Right renal cortex interstitium (tissue), 3 donors: Measurements from ENCODE around the gene CFAP57. TPM values are rescaled to one million over a fixed set of nuclear protein-coding genes. Genes with fewer than 3 reads are reported as not detected.

ENCODE experiments used
- DNase-seq, 3 donors: peaks; one replicate each; pipeline ENCODE4 v3.0.0-alpha.2; 2013; ENCODE audit warnings: low read depth in 3 of 3, low spot score in 2 of 3
- polyA plus RNA-seq, 3 donors: library from polyadenylated mRNA; unstranded; fragments of 120-200 nt; gene quantifications; one replicate each; pipeline ENCODE4 v1.2.1, GENCODE V29; 2013; ENCODE audit not compliant: insufficient read length in 3 of 3

CFAP57 gene
- polyA plus RNA-seq, 3 donors, result 2.7 to 3.6 (median 3.1) TPM

DNA sequence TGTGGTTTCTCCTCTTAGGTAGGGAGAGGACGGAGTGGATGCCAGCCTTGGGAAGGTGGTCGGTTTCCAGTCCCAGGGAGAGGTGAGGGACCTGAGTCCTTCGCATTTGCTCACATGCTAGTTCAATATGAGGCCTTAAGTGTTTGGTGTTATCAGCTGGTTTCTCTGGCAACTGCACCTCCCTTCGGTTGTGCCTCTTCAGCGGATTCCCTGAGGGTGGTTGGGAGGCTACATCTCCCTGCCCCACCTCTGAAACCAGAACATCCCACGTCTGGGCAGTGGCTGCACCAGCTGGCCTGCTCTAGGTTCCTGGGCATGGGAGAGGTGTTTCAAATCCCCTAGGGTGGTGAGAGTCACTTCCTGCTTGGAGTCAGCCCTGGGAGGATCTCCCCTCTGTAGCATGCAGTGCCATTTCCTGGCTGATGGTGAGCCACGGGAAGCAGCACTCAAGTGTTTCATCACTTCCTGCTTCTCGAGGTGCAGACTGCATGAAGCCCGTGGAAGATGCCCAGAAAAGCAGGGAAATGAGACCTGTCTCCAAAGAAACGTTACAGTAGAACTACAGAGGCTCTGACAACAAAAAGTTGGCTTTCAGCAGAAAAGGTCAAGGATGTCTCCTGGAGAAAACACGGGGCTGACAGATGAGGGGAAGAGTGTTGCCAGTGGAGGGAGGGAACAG, 102.1 kb downstream of the CFAP57 start:
- no peak for DNase-seq

DNA sequence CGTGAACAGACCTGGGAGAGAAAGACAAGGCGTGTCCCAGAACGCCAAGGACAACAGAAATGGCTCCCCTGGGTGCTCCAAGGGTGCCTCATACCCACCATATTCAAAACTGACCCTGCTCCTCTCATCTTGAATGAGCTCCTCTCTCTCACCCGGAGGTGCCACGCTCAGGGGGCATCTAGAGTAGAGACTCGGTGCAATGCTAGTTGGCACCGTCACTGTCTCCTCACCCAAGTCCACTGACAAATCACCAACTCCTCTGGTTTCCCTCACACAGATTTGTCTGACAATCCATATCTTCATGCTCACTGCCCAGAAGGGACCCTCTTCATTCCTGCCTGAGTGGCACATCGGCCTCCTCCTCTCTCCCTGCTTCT, 102.7 kb downstream of the CFAP57 start:
- no peak for DNase-seq

DNA sequence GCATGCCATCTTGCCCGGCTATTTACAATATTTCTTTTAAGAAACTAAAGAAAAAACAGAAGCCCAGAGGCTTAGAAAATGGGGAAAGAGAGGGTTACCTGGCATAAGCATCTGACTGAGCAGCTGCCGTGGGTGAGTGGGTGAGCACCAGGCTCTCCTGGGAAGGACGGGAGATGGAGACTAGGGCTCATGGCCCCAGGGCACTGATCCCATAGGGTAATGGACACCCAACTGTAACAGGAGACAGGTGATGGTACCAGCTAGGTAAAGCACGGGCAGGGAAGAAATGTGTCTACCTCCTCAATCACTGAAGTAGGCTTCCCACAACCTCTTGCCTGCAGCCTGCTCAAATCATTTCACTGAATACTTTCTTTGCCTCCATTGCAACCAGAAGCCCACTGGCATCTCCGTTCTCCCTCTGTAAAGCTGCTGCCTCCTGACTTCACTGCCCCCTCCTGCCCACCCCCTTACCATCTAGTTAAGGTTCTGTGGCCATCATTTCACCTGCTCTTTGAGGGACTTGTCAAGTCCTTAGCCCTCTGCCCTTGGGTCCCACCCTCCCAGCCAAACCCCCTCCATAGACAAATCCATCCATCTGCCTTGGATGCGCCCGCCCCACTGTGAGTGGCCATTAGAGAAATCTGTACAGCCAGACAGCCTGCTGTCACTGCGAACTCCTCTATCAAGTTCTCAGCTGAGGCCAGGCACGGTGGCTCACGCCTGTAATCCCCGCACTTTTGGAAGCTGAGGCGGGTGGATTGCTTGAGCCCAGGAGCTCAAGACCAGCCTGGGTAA, 103.9 kb downstream of the CFAP57 start:
- no peak for DNase-seq

DNA sequence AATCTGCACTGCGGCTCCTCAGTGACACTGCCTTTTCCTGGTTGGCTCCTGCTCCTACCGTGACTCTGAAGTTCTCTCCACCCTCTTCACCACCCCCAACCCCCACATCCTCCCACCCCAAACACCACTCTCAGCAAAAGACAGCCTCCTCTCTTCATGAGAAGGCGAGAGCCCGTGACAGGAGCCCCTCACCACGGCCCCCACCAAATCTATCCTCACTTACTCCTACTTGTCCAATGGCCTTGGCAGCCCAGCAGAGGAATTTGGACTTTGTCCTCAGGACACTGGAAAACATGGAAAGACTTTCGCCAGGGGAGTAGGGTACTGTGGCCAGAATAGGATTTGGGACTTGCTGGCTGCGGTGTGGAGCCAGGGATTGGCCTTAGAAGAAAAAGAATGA, 104.5 kb downstream of the CFAP57 start:
- no peak for DNase-seq

DNA sequence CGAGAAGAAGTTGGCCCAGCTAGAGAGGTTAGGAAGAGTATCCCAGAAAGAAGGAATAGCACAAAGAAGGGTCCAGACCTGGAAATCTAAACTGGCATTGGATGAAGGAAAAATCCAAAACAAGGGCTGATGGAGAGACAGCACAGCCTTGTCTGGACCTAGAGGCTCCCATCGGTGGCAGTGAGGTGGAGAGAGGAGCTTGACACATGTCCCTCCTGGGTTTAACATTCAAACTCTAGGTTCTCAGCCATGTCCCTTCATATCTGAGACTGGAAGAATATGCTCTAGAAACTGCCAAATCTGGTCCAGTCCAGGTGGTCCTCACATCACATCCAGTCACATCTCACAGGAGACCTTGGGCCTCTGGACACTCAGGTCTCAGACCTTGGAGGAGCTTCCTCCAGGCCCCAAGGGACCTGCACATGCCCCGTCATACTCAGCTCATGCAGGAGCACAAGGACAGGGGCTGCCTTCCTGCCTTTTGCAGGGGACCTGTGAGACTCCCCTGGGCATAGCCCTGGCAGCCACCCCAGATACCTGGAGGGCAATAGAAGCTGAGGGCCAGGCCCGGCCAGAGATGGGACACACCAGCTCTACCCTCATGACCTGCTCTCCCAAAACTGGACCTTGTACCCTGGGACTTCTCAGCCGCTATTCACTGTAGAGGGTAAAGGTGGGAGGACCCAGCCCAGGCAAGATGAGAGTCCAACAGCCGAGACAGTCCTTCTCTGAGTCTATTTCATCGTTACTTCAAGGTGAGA, 105.2 kb downstream of the CFAP57 start:
- no peak for DNase-seq

DNA sequence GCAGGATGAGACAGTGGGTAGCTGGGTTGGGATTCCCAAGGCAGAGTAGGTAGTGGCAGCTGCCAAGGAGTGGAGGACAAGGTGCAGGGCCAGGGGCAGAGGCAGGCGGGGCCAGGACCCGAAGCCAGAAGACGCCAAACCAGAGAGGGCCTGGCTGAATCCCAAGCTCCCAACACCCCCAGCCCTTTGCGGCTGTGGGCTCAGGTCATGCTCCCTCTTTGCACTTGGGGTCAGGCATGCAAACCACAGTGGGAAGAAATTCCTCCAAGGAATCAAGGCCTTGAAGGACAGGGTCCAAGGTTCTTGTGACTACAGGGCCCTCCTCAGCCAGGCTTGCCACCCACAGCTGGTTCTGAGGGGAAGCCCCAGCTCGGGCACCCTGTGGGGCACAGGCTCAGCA, 107.0 kb downstream of the CFAP57 start:
- no peak for DNase-seq

DNA sequence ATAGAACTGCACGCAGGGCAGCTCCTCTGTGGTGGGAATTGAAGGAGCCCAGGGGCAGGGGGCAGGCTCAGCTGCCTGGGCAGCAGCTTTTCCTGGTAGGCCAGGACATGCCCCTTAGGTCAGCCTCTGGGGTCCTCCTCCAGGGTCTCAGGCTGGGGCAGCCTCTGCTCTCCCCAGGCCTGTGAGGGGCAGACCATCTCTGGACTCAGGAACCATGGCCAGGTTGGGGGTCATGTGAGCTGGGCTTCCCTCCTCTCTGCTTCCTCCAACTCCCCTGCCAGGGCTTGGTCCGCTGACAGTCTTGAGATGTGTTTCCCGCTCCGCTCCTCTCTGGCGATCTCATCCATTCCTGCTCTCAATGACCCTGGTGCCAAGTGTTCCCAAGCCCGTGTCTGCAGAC, 107.5 kb downstream of the CFAP57 start:
- no peak for DNase-seq

DNA sequence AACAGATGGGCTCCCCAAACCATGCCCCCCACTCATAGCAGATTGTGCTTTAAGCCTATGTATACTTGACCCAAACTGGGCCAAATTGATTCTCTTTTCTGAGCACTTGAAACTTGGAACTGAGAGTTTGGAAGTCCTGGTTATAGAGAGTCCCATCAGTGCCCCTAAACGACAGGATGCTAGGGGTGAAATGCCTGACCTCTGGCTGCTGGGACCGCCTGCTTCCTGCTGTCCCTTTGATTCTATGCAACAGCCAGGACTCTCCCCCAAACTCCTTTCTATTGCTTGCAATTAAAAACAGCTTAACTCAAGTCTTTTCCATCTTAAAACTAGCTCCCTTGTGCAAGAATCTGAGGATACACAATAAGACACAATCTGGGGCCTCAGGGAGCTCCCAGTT, 108.6 kb downstream of the CFAP57 start:
- DNase-seq, result no peak

DNA sequence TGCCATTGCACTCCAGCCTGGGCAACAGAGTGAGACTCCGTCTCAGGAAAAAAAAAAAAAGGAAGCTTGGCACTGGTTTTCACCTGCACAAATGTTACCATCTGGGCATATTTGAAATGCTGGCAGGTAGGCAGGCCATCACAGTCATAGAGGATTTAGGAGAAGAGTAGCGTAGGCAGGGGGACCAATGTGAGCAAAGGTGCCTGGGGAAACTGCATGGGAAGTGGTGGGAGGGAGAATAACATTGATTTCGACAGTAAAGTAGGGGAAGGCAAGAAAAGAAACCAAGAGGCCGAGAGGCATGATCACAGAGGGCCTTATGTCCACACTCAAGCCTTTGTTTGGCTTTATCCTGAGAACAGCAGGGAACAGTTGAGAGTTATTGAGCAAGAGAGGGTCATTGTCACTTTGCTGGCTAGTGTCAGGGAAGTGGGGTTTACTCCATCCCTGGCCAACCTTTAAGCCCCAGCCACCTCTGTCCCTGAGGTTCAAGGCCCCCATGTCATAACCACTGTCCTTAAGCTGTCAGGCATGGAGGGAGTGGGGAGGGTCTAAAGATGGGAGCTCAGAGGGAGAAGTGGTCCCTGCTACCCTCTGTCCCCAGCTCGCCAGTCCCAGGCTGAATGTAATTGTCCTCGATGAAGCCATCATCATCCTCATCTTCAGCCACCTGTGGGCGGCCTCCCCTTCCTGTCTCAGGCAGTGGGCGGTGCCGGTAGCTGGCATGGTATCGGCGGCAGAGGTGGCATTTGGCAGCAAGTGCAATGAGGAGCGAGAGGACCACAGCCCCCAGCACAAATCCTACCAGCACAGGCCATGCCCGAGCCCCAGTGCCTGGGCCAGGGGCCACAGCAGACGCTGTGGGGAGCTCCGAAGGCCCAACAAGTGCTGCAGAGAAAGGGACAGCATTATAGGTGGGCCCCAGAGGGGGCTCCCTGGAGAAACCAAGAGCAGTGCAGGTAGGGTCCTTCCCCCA, 110.4 kb downstream of the CFAP57 start:
- no peak for DNase-seq

DNA sequence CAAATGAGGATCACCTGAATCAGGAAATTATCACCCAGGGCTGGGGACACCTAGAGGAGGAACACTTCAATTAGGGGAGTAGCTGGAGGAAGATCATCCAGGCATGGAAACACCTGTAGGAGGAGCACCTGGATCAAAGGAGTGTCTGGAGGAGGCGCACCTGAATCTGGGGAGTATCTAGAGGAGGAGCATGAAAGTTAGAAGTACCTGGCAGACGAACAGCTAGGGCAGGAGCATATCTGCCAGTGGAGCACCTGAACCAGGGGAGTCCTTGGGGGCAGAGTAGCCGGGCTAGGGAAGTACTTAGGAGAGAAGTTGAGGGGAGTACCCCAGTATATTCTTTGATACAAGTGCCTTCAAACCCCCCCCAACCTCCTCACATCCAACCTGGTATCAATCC, 111.9 kb downstream of the CFAP57 start:
- DNase-seq, result no peak

DNA sequence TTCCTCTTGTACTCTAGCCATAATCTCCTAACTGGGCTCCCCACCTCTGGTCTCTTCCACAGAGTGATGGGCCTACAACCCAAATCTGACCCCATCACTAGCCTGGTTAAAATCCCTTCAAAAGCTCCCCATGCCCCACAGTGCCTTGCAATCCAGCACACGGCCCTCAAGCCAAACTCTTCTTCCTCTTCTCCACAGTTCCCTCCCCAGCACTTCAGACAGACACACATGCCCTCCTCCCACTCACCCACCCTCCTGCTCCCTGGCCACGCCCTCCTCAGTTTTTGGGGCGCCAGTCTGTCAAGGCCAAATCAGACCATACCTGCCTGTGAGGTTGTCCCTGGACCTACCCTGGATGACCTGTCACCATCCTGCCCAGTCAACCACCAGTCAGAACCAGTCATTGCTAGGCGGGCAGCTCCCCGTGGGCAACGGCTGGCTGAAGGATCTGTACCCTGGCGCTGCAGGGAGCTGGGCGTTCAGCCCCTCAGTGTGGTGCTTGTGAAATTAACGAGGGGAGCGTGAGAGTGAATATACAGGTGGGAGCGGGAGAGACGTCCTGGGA, 112.5 kb downstream of the CFAP57 start:
- no peak for DNase-seq

DNA sequence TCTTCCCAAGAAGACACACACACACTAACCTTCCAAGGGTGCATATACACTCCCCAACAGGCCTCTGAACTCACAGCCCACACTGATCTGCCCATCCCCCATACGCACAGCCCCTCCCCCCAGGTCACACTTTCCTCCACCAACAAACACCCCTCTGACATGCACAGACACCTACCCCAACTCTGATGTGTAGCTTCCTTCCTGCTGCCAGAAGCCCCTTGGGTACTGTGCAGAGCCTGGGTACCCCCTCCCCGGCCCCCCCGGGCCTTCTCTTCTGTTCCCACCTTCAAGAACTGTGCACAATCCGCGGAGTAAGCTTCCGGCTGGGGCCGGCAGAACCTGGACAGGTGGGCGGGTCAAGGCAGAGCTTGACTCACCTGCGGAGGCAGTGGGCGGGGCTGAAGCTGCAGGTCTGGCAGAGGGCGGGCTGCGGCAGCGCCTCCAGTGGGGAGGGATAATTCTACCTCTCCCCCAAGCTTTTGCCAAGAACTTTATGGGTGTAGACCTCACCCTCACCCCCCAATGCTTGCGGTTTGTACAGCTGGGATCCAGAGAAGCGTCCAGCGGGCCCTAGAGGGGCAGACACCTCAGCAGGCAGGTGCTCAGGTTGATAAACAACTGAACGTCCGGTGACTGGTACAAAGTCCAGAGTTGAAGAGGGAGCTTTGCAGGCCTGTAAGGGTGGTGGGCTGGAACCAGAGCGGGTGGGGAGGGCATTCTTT, 113.3 kb downstream of the CFAP57 start, which contains the start of gene C1orf210:
Gene C1orf210, minus strand, starts transcription at position 313 of the 722 bp plus-strand sequence. CDS start 2,311 bp downstream, outside the sequence.
- peak in 1 of 3 donors; percentile 45 for DNase-seq

DNA sequence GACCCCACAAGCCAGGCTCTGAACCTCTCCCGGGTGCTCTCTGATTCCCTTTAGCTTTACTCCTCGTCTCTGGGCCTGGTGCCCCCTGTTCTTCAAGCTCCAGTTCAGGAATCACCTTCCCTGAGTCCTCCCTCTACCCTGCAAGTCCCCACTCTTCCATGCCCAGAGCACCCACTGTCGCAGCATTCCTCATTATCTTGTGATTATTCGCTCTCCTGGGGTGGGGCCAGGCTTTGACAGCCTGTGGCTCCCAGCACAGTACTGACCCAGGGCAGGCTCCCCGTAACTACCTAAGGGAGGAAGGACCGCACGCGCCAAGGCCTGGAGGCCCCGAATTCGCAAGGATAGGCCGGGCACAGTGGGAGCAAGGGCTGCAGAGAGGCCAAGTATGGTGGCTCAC, 114.0 kb downstream of the CFAP57 start:
- DNase-seq, result no peak

DNA sequence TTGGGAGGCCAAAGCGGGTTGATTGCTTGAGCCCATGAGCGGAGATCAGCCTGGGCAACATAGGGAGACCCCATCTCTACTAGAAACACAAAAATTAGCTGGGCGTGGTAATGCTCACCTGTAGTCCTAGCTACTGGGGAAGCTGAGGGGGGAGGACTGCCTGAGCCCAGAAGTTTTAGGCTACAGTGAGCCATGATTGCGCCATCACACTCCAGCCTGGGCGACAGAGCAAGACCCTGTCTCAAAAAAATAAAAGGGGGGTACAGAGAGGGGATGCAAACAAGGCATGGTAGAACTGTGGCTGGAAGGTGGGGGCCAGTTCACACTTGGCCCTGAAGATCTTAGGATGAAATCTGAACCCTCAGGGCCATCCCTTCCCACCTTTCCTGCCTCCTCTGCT, 114.4 kb downstream of the CFAP57 start:
- DNase-seq, result no peak

DNA sequence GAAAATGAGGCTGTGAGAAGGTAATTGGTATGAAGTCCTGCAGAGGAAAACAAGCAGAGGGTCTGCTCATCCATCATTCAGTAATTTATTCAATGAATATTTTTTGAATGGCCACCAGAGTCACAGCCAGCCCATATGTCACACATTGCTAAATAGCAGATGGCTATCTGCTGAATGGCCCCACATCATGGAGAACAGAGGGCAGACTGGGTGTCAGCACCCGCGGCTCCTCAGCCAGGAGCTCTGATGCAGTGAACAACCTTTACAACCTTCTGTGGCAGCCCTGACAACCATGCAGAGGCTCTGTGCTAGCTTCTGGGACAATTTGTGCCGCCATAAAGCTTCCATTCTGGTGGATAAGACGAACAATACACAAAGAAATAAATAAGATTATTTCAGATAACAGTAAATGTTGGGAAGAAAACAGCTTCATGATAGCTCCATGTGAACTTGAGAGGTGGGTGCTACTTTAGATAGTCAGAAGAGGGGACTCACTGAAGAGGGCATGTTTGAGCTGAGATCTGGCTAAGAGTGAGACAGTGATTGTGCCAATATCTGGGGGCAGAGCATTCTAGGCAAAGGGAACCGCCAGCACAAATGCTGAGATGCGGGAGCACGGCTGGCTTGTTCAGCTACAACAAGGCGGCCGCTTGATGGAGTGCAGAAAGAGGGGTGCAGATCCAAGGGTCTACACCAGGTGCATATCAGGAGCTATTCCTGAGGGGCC, 116.1 kb downstream of the CFAP57 start:
- DNase-seq, result no peak

DNA sequence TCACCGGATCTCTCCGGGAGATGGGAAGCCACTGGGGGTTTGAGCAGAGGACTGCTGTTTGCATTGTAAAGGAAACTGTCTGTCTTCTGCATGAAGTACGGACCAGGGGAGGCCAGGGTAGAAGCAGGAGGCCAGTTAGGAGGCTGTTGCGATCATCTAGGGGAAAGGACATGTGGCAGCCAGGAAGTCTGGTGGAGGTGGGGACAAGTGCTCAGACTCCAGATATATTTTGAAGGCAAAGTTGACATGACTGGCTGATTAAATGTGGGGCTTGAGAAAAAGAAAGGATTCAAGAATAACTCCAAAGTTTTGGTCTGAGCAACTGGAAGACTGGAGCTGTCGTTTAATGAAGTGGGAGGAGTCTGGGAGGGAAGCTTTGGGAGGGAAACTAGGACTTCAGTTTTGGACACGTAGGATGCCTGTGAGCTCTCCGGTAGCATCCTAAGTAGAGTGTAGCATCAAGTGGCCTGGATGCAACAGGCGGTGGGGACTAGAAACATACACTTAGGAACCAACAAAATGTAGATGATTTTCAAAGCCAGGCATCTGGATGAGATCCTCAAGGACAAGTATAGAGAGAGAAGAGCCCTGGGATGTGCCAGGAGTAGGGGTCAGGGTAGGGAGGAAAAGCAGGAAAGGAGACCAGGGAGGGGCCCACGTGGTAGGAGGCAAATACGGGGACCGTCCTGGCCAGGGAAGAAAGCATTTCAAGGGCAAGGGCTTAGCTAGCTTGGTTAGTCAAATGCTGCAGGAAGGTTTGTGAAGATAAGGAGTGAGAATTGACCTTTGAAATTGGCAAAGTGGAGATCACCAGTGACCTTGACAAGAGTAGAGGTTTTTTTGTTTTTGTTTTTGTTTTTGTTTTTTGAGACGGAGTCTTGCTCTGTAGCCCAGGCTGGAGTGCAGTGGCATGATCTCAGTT, 116.9 kb downstream of the CFAP57 start:
- no peak for DNase-seq

DNA sequence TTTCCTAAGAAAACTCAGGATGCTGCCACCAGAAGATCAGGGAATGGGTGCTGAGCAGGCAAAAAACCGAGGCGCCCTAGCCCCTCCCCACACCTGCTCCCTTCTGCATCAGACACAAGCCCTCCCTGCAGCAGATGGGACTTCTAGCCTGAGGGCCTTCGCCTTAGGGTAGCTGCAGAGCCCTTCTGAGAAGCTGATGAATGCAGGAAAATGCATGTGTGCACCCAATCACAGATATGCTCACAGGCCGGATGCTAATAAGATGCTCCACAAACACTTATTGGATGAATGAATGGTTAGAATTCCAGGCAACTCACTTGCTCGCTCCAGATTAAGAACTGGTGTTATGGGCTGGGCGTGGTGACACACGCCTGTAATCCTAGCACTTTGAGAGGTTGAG, 120.1 kb downstream of the CFAP57 start:
- no peak for DNase-seq

DNA sequence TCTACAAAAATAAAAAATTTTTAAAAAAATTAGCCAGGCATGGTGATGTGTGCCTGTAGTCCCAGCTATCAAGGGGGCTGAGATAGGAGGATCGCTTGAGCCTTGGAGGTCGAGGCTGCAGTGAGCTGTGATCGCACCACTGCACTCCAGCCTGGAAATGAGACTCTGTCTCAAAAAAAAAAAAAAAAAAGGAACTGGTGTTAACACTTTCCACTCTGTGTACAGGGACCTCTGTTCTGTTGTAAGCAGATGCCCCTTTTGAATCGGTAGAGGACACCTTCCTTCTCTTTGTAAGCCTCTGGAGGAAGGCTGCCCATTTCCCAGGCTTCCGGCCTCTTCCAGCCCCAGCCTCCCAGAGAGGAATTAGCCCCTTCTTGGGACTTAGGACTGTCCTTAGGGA, 120.5 kb downstream of the CFAP57 start:
- DNase-seq, result no peak
